ENCODE data around the gene GPR149. TPM values are rescaled to one million over a fixed set of nuclear protein-coding genes. Genes with fewer than 3 reads are reported as not detected.
A peak's percentile ranks its signal among the peaks of the same experiment; 100 is the strongest.
"Not testable (repeated sequence)": the region's sequence is repeated elsewhere in the genome, so short reads cannot be mapped to it uniquely, and the experiment has no call there.

Gene GPR149, protein sequence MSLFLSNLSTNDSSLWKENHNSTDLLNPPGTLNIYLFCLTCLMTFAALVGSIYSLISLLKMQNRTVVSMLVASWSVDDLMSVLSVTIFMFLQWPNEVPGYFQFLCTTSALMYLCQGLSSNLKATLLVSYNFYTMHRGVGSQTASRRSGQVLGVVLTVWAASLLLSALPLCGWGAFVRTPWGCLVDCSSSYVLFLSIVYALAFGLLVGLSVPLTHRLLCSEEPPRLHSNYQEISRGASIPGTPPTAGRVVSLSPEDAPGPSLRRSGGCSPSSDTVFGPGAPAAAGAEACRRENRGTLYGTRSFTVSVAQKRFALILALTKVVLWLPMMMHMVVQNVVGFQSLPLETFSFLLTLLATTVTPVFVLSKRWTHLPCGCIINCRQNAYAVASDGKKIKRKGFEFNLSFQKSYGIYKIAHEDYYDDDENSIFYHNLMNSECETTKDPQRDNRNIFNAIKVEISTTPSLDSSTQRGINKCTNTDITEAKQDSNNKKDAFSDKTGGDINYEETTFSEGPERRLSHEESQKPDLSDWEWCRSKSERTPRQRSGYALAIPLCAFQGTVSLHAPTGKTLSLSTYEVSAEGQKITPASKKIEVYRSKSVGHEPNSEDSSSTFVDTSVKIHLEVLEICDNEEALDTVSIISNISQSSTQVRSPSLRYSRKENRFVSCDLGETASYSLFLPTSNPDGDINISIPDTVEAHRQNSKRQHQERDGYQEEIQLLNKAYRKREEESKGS
- total RNA-seq (ENCODE audit: low replicate concordance), result 0.14 TPM in 1 of 2 replicates, not detected in the other
- long read RNA-seq, result 0 reads

DNA sequence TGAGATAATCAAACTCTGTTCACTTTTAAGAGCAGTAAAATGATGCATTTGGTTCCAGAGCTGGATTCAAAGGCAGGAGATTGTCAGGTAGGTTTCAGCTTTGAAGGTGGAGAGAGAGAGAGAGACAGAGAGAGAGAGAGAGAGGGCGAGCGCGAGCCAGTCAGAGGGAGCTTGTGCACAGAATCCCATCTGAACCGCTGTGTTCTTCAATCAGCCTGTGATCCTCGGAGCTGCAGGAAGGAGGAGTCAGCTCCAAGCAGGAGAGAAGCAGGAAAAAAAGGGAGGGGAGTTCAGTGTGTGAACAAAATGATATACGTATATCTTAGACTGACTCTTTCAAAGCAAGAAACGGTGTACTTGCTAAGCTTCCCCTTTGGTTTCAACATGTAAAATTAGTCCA is at the start of gene GPR149:
TSS of gene GPR149 (minus strand) at position 177 of the 400 bp plus-strand sequence. CDS start 575 bp downstream, outside the sequence.
- H3K27ac Mint-ChIP-seq, result no peak within 1 kb of the TSS
- peak within 1 kb of the TSS; percentile 81 for H3K4me3 Mint-ChIP-seq
- no peak for DNase-seq (ENCODE audit: extremely low spot score, unreplicated experiment)
- TF ChIP-seq, protein P1, sequence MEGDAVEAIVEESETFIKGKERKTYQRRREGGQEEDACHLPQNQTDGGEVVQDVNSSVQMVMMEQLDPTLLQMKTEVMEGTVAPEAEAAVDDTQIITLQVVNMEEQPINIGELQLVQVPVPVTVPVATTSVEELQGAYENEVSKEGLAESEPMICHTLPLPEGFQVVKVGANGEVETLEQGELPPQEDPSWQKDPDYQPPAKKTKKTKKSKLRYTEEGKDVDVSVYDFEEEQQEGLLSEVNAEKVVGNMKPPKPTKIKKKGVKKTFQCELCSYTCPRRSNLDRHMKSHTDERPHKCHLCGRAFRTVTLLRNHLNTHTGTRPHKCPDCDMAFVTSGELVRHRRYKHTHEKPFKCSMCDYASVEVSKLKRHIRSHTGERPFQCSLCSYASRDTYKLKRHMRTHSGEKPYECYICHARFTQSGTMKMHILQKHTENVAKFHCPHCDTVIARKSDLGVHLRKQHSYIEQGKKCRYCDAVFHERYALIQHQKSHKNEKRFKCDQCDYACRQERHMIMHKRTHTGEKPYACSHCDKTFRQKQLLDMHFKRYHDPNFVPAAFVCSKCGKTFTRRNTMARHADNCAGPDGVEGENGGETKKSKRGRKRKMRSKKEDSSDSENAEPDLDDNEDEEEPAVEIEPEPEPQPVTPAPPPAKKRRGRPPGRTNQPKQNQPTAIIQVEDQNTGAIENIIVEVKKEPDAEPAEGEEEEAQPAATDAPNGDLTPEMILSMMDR (conservative IDR thresholded peaks at IDR 0.05), result no peak
- peaks cover 3% of the 10 kb centered on the region for H3K36me3 Mint-ChIP-seq
- peaks cover 14% of the 10 kb centered on the region for H3K4me1 Mint-ChIP-seq (ENCODE audit: unreplicated experiment)
- H3K9me3 Mint-ChIP-seq, result no peaks in the 10 kb centered on the region
- H3K27me3 Mint-ChIP-seq, result peaks cover 65% of the 10 kb centered on the region

DNA sequence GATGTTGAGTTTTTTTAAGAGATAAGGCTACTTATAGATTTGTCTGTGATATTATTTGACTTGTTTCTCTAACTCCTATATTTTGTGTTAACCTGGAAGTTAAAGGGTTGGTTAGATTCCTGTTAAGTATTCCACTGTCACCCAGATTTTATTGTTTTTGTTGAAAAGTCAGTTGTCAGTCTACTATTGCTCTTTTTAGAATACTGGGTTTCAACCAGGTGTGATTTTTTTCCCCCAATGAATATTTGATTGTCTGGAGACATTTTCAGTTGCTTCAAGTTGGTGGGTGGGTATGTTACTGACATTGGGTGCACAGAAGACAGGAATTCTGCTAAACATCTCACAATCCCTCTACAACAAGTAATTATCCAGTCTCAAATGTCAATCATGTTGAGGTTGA is 43.8 kb upstream of the GPR149 start:
- H3K27ac Mint-ChIP-seq, result no peak overlapping the region
- TF ChIP-seq, protein P1 (conservative IDR thresholded peaks at IDR 0.05), result no peak
- no peaks in the 10 kb centered on the region for H3K27me3 Mint-ChIP-seq
- DNase-seq (ENCODE audit: extremely low spot score, unreplicated experiment), result no peak
- no peaks in the 10 kb centered on the region for H3K36me3 Mint-ChIP-seq
- H3K4me1 Mint-ChIP-seq (ENCODE audit: unreplicated experiment), result no peaks in the 10 kb centered on the region
- H3K4me3 Mint-ChIP-seq, result no peak overlapping the region
- H3K9me3 Mint-ChIP-seq, result no peaks in the 10 kb centered on the region

DNA sequence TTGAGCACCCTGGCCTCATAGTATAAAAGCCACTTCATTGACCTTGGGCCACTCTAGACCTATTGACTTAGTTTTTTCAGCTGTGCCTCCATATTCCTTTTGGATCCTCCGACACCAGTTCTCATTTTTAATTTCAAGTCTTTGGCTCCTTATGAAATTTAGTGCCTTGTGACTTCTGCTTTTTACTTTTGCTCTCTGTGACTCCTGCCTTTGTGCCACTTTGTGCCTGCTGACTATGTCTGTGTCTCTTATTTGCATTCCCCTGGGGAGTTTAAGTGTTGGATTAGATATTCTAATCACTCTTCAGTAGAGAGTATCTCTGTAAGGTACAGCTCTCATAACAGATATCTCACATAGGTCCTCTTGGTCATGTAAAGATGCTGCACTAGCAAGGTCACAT is 39.6 kb upstream of the GPR149 start:
- H3K27ac Mint-ChIP-seq, result no peak overlapping the region
- H3K9me3 Mint-ChIP-seq, result no peaks in the 10 kb centered on the region
- no peak for DNase-seq (ENCODE audit: extremely low spot score, unreplicated experiment)

DNA sequence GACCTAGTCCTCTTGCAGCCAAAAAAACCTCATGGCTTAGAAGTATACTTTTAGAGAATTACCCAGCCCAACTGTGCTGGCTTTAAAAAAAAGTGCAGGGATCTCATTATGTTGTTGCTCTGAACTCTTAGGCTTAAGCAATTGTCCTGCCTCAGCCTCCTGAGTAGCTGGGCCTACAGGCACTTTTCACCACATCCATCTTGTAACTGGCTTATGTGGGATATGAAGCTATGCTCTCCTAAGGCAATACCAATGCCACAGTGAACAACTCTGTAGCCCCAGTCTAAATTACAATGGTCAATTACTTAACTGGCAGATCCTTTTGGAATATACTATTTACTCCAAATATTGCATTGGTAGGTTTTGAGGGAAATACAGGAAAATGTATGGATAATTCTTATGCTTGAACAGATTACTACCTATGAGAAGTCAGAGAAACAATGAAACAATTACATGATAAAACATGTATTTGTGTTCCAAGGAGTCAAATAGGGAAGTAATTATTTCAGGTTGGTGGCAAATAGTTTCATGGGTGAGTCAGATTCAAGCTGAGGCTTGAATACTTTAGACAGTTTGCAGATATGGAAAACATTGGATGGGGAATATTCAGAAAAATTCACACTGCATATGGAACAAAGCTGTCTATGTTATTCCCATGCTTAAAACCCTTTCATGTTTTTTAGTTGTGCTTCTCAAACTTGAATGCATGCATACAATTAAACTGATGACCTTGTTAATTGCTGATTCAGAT is 34.6 kb upstream of the GPR149 start:
- TF ChIP-seq, protein P1 (conservative IDR thresholded peaks at IDR 0.05), result no peak
- Mint-ChIP-seq H3K27me3 (no peaks in the 10 kb centered on the region), H3K36me3 (no peaks in the 10 kb centered on the region), H3K4me3 (no peak overlapping the region), H3K4me1 (ENCODE audit: unreplicated experiment) (no peaks in the 10 kb centered on the region), H3K9me3 (no peaks in the 10 kb centered on the region), H3K27ac (no peak overlapping the region)
- no peak for DNase-seq (ENCODE audit: extremely low spot score, unreplicated experiment)

More for the DNA sequence above, 39.6 kb upstream of the GPR149 start:
- Mint-ChIP-seq H3K4me1 (ENCODE audit: unreplicated experiment) (no peaks in the 10 kb centered on the region), H3K27me3 (no peaks in the 10 kb centered on the region), H3K36me3 (no peaks in the 10 kb centered on the region), H3K4me3 (no peak overlapping the region)
- TF ChIP-seq, protein P1 (conservative IDR thresholded peaks at IDR 0.05), result no peak

DNA sequence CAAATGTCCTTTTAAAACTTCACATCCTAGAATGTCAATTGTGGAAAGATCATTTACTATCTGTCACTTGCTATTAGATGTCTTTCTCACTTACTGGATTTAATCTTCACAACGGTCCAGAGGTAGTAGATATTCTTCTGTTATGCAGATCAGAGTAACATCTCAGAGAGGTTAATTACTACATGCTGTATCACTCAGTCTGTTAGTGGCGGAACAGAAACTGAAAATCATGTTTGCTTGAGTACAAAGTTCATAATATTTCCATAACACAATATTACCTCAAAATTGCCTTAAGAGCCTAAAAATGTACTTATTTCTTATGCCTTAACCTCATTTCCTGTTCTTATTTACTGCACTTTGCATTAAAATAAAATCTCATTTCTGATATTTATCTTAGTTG is 28.6 kb upstream of the GPR149 start:
- Mint-ChIP-seq H3K27me3 (no peaks in the 10 kb centered on the region), H3K9me3 (no peaks in the 10 kb centered on the region), H3K36me3 (no peaks in the 10 kb centered on the region), H3K4me1 (ENCODE audit: unreplicated experiment) (no peaks in the 10 kb centered on the region), H3K4me3 (no peak overlapping the region), H3K27ac (no peak overlapping the region)
- TF ChIP-seq, protein P1 (conservative IDR thresholded peaks at IDR 0.05), result no peak
- no peak for DNase-seq (ENCODE audit: extremely low spot score, unreplicated experiment)

DNA sequence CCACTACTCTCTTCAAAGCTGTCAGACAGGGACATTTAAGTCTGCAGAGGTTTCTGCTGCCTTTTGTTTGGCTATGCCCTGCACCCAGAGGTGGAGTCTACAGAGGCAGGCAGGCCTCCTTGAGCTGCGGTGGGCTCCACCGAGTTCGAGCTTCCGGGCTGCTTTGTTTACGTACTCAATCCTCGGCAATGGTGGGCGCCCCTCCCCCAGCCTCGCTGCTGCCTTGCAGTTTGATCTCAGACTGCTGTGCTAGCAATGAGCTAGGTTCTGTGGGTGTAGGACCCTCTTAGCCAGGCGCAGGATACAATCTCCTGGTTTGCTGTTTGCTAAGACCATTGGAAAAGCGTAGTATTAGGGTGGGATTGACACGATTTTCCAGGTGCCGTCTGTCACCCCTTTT is 9.1 kb upstream of the GPR149 start:
- not testable (repeated sequence) for DNase-seq (ENCODE audit: extremely low spot score, unreplicated experiment); H3K36me3 Mint-ChIP-seq; H3K4me3 Mint-ChIP-seq; H3K4me1 Mint-ChIP-seq (ENCODE audit: unreplicated experiment); H3K27ac Mint-ChIP-seq; H3K9me3 Mint-ChIP-seq
- H3K27me3 Mint-ChIP-seq, result peaks cover 17% of the 10 kb centered on the region

Measured in type B pancreatic cell (in vitro differentiated cells).